ENCODE measurements around the gene CRTC3. TPM values are rescaled to one million over a fixed set of nuclear protein-coding genes. Genes with fewer than 3 reads are reported as not detected.
"Not testable (repeated sequence)": the region's sequence is repeated elsewhere in the genome, so short reads cannot be mapped to it uniquely, and the experiment has no call there.

CRTC3 gene
- total and polyA plus RNA-seq, 4 donors: 12.9 to 82.2 (median 44.0) TPM

- WGBS, 2 donors: 87 to 91% methylated on average over 9 of the region's 9 CpGs
Measured at GRCh38 chr15:90619468-90619867, 89.7 kb downstream of the CRTC3 start.

DNA sequence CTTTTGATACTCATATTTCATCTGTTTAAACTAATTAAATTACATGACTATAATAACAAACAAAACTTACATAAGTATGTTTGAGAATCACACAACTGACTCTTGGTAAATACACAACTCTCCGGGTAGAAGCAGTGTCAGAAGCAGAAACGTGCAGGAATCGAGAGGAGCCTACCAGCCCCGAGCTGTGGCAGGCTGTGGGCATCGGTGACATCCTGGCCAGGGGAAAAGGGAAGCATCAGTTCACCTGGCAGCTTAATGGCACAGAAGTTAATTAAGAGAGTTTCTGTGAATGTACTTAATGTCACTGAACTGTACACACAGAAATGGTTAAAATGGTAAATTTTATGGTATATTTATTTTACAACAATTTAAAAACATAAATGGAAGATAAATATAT lies 90.2 kb downstream of the CRTC3 start:
- Histone ChIP-seq H3K4me1 (ENCODE audit: control insufficient read depth in 1 of 2, insufficient read depth in 2 of 2, low read length in 2 of 2) (no peaks in the 10 kb centered on the region), H3K4me3 (ENCODE audit: low read length in 2 of 2) (no peak overlapping the region), H3K27me3 (ENCODE audit: control insufficient read depth in 1 of 2, insufficient read depth in 2 of 2, low read length in 1 of 2) (no peaks in the 10 kb centered on the region), H3K27ac (ENCODE audit: low read depth in 1 of 2, low read length in 2 of 2) (no peak overlapping the region), H3K36me3 (ENCODE audit: control insufficient read depth in 1 of 2, insufficient read depth in 2 of 2, low read length in 1 of 2) (peaks cover 0 to 5% of the 10 kb centered on the region in 2 donors), H3K9me3 (ENCODE audit: control insufficient read depth, low read length) (no peaks in the 10 kb centered on the region)
- DNase-seq (no peak), ATAC-seq (ENCODE audit: low FRiP score) (no peak)
- intact Hi-C loops (cut with DNase I): no loop called here
- WGBS, 2 donors: 83 to 84% methylated on average over 5 of the region's 5 CpGs

More at GRCh38 chr15:90619468-90619867, 89.7 kb downstream of the CRTC3 start:
- Histone ChIP-seq H3K4me1 (ENCODE audit: control insufficient read depth in 1 of 2, insufficient read depth in 2 of 2, low read length in 2 of 2) (no peaks in the 10 kb centered on the region), H3K36me3 (ENCODE audit: control insufficient read depth in 1 of 2, insufficient read depth in 2 of 2, low read length in 1 of 2) (peaks cover 0 to 5% of the 10 kb centered on the region in 2 donors), H3K27me3 (ENCODE audit: control insufficient read depth in 1 of 2, insufficient read depth in 2 of 2, low read length in 1 of 2) (no peaks in the 10 kb centered on the region), H3K4me3 (ENCODE audit: low read length in 2 of 2) (no peak overlapping the region), H3K27ac (ENCODE audit: low read depth in 1 of 2, low read length in 2 of 2) (no peak overlapping the region), H3K9me3 (ENCODE audit: control insufficient read depth, low read length) (no peaks in the 10 kb centered on the region)
- intact Hi-C loops (cut with DNase I): no loop called here
- no peak for ATAC-seq (ENCODE audit: low FRiP score)
- no peak for DNase-seq

GRCh38 chr15:90620379-90621067 lies 90.8 kb downstream of the CRTC3 start:
- intact Hi-C loops (cut with DNase I): no loop called here
- Histone ChIP-seq H3K4me1 (ENCODE audit: control insufficient read depth in 1 of 2, insufficient read depth in 2 of 2, low read length in 2 of 2) (no peaks in the 10 kb centered on the region), H3K27ac (ENCODE audit: low read depth in 1 of 2, low read length in 2 of 2) (no peak overlapping the region), H3K4me3 (ENCODE audit: low read length in 2 of 2) (no peak overlapping the region), H3K27me3 (ENCODE audit: control insufficient read depth in 1 of 2, insufficient read depth in 2 of 2, low read length in 1 of 2) (no peaks in the 10 kb centered on the region), H3K36me3 (ENCODE audit: control insufficient read depth in 1 of 2, insufficient read depth in 2 of 2, low read length in 1 of 2) (peaks cover 0 to 5% of the 10 kb centered on the region in 2 donors), H3K9me3 (ENCODE audit: control insufficient read depth, low read length) (no peaks in the 10 kb centered on the region)
- 75 to 77% methylated on average over 13 of the region's 13 CpGs for WGBS, 2 donors
- ATAC-seq (ENCODE audit: low FRiP score) (no peak), DNase-seq (no peak)

- no peak for DNase-seq
- no peak for ATAC-seq (ENCODE audit: low FRiP score)
- Histone ChIP-seq H3K4me1 (ENCODE audit: control insufficient read depth in 1 of 2, insufficient read depth in 2 of 2, low read length in 2 of 2) (no peaks in the 10 kb centered on the region), H3K27ac (ENCODE audit: low read depth in 1 of 2, low read length in 2 of 2) (no peak overlapping the region), H3K9me3 (ENCODE audit: control insufficient read depth, low read length) (no peaks in the 10 kb centered on the region), H3K27me3 (ENCODE audit: control insufficient read depth in 1 of 2, insufficient read depth in 2 of 2, low read length in 1 of 2) (no peaks in the 10 kb centered on the region), H3K36me3 (ENCODE audit: control insufficient read depth in 1 of 2, insufficient read depth in 2 of 2, low read length in 1 of 2) (peaks cover 0 to 9% of the 10 kb centered on the region in 2 donors), H3K4me3 (ENCODE audit: low read length in 2 of 2) (no peak overlapping the region)
- WGBS, 2 donors: 72 to 75% methylated on average over 6 of the region's 6 CpGs
- intact Hi-C loops (cut with DNase I): no loop called here
Measured at GRCh38 chr15:90623854-90624253, 94.1 kb downstream of the CRTC3 start.

DNA sequence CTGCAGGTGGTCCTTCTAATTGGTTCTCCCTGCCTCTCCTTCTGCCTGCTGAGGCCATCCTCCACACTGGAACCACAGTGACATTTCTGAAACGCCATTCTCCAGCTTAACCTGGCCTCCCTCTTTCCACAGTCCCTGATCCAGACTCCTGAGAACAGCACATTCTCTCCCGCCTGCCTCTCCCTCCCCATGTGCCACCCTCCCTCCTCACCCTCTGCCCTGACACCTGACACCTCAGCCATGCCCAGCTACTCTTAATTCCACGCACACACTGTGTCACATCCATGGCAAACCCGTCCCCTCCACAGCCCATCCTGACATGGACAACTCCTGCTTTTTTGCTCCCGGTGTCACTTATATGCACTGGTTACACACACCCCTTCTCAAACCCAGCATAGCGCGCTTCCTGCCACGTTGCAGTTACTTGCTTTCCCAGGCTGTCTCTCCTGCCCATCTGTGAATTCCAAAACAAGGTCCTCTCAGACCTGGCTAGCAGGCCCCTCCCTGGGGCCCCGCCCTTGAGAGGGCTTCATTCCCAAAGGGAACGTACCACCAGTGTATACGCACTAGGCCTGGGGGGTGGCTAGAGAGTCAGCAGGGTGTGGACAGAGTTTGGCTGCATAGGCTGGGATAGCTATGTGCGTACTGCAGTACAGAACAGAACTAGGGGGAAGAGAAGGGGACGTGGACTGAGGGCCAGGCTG lies 94.7 kb downstream of the CRTC3 start:
- Histone ChIP-seq H3K9me3 (ENCODE audit: control insufficient read depth, low read length) (no peaks in the 10 kb centered on the region), H3K36me3 (ENCODE audit: control insufficient read depth in 1 of 2, insufficient read depth in 2 of 2, low read length in 1 of 2) (peaks cover 2 to 12% of the 10 kb centered on the region in 2 donors), H3K27me3 (ENCODE audit: control insufficient read depth in 1 of 2, insufficient read depth in 2 of 2, low read length in 1 of 2) (no peaks in the 10 kb centered on the region), H3K4me3 (ENCODE audit: low read length in 2 of 2) (no peak overlapping the region), H3K4me1 (ENCODE audit: control insufficient read depth in 1 of 2, insufficient read depth in 2 of 2, low read length in 2 of 2) (no peaks in the 10 kb centered on the region), H3K27ac (ENCODE audit: low read depth in 1 of 2, low read length in 2 of 2) (no peak overlapping the region)
- intact Hi-C loops (cut with DNase I): no loop called here
- ATAC-seq (ENCODE audit: low FRiP score) (peak; percentile 59), DNase-seq (no peak)
- WGBS, 2 donors: 56 to 61% methylated on average over 13 of the region's 13 CpGs

- Histone ChIP-seq H3K36me3 (ENCODE audit: control insufficient read depth in 1 of 2, insufficient read depth in 2 of 2, low read length in 1 of 2) (peaks cover 4 to 13% of the 10 kb centered on the region in 2 donors), H3K9me3 (ENCODE audit: control insufficient read depth, low read length) (no peaks in the 10 kb centered on the region), H3K27ac (ENCODE audit: low read depth in 1 of 2, low read length in 2 of 2) (no peak overlapping the region), H3K27me3 (ENCODE audit: control insufficient read depth in 1 of 2, insufficient read depth in 2 of 2, low read length in 1 of 2) (no peaks in the 10 kb centered on the region), H3K4me1 (ENCODE audit: control insufficient read depth in 1 of 2, insufficient read depth in 2 of 2, low read length in 2 of 2) (no peaks in the 10 kb centered on the region), H3K4me3 (ENCODE audit: low read length in 2 of 2) (no peak overlapping the region)
- no peak for DNase-seq
- 59 to 76% methylated on average over 7 of the region's 7 CpGs for WGBS, 2 donors
- intact Hi-C loops (cut with DNase I): no loop called here
- no peak for ATAC-seq (ENCODE audit: low FRiP score)
Measured at GRCh38 chr15:90625037-90625436, 95.3 kb downstream of the CRTC3 start.

DNA sequence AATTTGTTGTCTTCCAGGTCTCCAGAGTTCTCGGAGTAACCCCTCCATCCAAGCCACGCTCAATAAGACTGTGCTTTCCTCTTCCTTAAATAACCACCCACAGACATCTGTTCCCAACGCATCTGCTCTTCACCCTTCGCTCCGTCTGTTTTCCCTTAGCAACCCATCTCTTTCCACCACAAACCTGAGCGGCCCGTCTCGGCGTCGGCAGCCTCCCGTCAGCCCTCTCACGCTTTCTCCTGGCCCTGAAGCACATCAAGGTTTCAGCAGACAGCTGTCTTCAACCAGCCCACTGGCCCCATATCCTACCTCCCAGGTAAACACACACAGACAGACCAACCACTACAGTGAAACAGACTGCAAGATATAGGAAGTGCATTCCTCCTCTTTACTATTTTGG lies 99.5 kb downstream of the CRTC3 start:
- no peak overlapping the region for H3K27ac ChIP-seq (ENCODE audit: low read depth in 1 of 2, low read length in 2 of 2)
- H3K36me3 ChIP-seq (ENCODE audit: control insufficient read depth in 1 of 2, insufficient read depth in 2 of 2, low read length in 1 of 2): peaks cover 4 to 10% of the 10 kb centered on the region in 2 donors
- intact Hi-C loops (cut with DNase I): no loop called here
- DNase-seq (no peak), ATAC-seq (ENCODE audit: low FRiP score) (no peak)
- H3K4me1 ChIP-seq (ENCODE audit: control insufficient read depth in 1 of 2, insufficient read depth in 2 of 2, low read length in 2 of 2): no peaks in the 10 kb centered on the region
- no peak overlapping the region for H3K4me3 ChIP-seq (ENCODE audit: low read length in 2 of 2)
- WGBS, 2 donors: 87 to 90% methylated on average over 12 of the region's 12 CpGs
- H3K27me3 ChIP-seq (ENCODE audit: control insufficient read depth in 1 of 2, insufficient read depth in 2 of 2, low read length in 1 of 2): no peaks in the 10 kb centered on the region
- no peaks in the 10 kb centered on the region for H3K9me3 ChIP-seq (ENCODE audit: control insufficient read depth, low read length)

DNA sequence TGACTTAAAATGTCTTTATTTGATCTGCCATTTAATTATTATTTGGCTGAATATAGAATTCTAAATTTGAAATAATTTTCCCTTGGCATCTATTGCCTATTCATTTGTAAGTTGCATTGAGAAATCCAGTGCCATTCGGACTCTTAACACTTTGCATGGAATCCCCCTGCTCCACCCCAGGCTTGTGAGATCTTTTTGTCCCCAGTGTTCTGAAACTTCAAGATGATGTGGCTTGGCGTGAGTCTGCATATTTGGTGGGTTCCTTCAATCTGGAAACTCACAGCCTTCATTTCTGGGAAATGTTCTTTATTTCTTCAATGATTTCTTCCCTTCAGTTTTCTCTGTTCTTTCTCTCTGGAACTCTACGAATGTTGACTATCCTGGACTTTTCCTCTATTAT lies 103.6 kb downstream of the CRTC3 start:
- Histone ChIP-seq H3K36me3 (ENCODE audit: control insufficient read depth in 1 of 2, insufficient read depth in 2 of 2, low read length in 1 of 2) (peaks cover 4 to 10% of the 10 kb centered on the region in 2 donors), H3K9me3 (ENCODE audit: control insufficient read depth, low read length) (no peaks in the 10 kb centered on the region), H3K27ac (ENCODE audit: low read depth in 1 of 2, low read length in 2 of 2) (no peak overlapping the region), H3K4me1 (ENCODE audit: control insufficient read depth in 1 of 2, insufficient read depth in 2 of 2, low read length in 2 of 2) (no peaks in the 10 kb centered on the region), H3K27me3 (ENCODE audit: control insufficient read depth in 1 of 2, insufficient read depth in 2 of 2, low read length in 1 of 2) (no peaks in the 10 kb centered on the region), H3K4me3 (ENCODE audit: low read length in 2 of 2) (no peak overlapping the region)
- intact Hi-C loops (cut with DNase I): no loop called here
- whole genome bisulfite sequencing, 2 donors: 81 to 83% methylated on average over 3 of the region's 3 CpGs
- ATAC-seq (ENCODE audit: low FRiP score): no peak
- no peak for DNase-seq

GRCh38 chr15:90636993-90637392 lies 107.3 kb downstream of the CRTC3 start:
- H3K4me1 ChIP-seq (ENCODE audit: control insufficient read depth in 1 of 2, insufficient read depth in 2 of 2, low read length in 2 of 2); H3K27me3 ChIP-seq (ENCODE audit: control insufficient read depth in 1 of 2, insufficient read depth in 2 of 2, low read length in 1 of 2); DNase-seq; H3K9me3 ChIP-seq (ENCODE audit: control insufficient read depth, low read length); H3K27ac ChIP-seq (ENCODE audit: low read depth in 1 of 2, low read length in 2 of 2); intact Hi-C loops (cut with DNase I); ATAC-seq (ENCODE audit: low FRiP score); H3K36me3 ChIP-seq (ENCODE audit: control insufficient read depth in 1 of 2, insufficient read depth in 2 of 2, low read length in 1 of 2); H3K4me3 ChIP-seq (ENCODE audit: low read length in 2 of 2): not testable (repeated sequence)
- 72 to 73% methylated on average over 2 of the region's 3 CpGs for WGBS, 2 donors

Measured in aorta (tissue), 5 donors.